ENCODE results near the gene CEBPA. TPM values are rescaled to one million over a fixed set of nuclear protein-coding genes. Genes with fewer than 3 reads are reported as not detected.

The CEBPA gene
- total and polyA plus RNA-seq, 2 experiments from 2014 or later: 103 to 151 TPM

GRCh38 chr19:33348301-33349010 is 46.1 kb upstream of the CEBPA start:
- Histone ChIP-seq H4K20me1 (ENCODE audit: insufficient read depth, poor library complexity, severe bottlenecking) (no peaks in the 10 kb centered on the region), H2AFZ (no peak overlapping the region), H3K9me3 (ENCODE audit: low read depth) (no peaks in the 10 kb centered on the region), H3K4me1 (ENCODE audit: insufficient read depth) (no peaks in the 10 kb centered on the region), H3K4me2 (no peak overlapping the region), H3K36me3 (replicated peaks; ENCODE audit: insufficient read depth, low read depth) (no peaks in the 10 kb centered on the region), H3K27ac (peak overlapping the region; percentile 37), H3K4me3 (no peak overlapping the region), H3K79me2 (no peaks in the 10 kb centered on the region), H3K27me3 (peaks cover 4% of the 10 kb centered on the region), H3K9me2 (replicated peaks; ENCODE audit: insufficient read depth) (no peaks in the 10 kb centered on the region)
- WGBS (ENCODE audit: low lambda C conversion rate, missing lambda C conversion rate): 74% methylated on average over 12 of the region's 12 CpGs
- TF ChIP-seq, protein P1, sequence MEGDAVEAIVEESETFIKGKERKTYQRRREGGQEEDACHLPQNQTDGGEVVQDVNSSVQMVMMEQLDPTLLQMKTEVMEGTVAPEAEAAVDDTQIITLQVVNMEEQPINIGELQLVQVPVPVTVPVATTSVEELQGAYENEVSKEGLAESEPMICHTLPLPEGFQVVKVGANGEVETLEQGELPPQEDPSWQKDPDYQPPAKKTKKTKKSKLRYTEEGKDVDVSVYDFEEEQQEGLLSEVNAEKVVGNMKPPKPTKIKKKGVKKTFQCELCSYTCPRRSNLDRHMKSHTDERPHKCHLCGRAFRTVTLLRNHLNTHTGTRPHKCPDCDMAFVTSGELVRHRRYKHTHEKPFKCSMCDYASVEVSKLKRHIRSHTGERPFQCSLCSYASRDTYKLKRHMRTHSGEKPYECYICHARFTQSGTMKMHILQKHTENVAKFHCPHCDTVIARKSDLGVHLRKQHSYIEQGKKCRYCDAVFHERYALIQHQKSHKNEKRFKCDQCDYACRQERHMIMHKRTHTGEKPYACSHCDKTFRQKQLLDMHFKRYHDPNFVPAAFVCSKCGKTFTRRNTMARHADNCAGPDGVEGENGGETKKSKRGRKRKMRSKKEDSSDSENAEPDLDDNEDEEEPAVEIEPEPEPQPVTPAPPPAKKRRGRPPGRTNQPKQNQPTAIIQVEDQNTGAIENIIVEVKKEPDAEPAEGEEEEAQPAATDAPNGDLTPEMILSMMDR (IDR thresholded peaks at IDR 0.05; ENCODE audit: poor library complexity): no peak
- no peak for TF ChIP-seq EZH2 (IDR thresholded peaks at IDR 0.05; ENCODE audit: borderline replicate concordance)
- TF ChIP-seq EZH2phosphoT487 (IDR thresholded peaks at IDR 0.05; ENCODE audit: low read depth, severe bottlenecking, unreplicated experiment): no peak
- DNase-seq (ENCODE audit: low spot score): no peak

GRCh38 chr19:33347300-33347699 is 45.0 kb upstream of the CEBPA start:
- no peak overlapping the region for H3K4me3 ChIP-seq
- TF ChIP-seq EZH2 (IDR thresholded peaks at IDR 0.05; ENCODE audit: borderline replicate concordance) (no peak), EZH2phosphoT487 (IDR thresholded peaks at IDR 0.05; ENCODE audit: low read depth, severe bottlenecking, unreplicated experiment) (no peak)
- TF ChIP-seq, protein P1 (IDR thresholded peaks at IDR 0.05; ENCODE audit: poor library complexity): no peak
- no peaks in the 10 kb centered on the region for H3K9me3 ChIP-seq (ENCODE audit: low read depth)
- no peak for DNase-seq (ENCODE audit: low spot score)
- peaks cover 4% of the 10 kb centered on the region for H3K27me3 ChIP-seq
- H3K27ac ChIP-seq: no peak overlapping the region
- H3K4me2 ChIP-seq: no peak overlapping the region
- WGBS (ENCODE audit: low lambda C conversion rate, missing lambda C conversion rate): 87% methylated on average over 10 of the region's 10 CpGs
- no peaks in the 10 kb centered on the region for H3K9me2 ChIP-seq (replicated peaks; ENCODE audit: insufficient read depth)
- H3K79me2 ChIP-seq: no peaks in the 10 kb centered on the region
- no peak overlapping the region for H2AFZ ChIP-seq
- no peaks in the 10 kb centered on the region for H3K4me1 ChIP-seq (ENCODE audit: insufficient read depth)
- no peaks in the 10 kb centered on the region for H4K20me1 ChIP-seq (ENCODE audit: insufficient read depth, poor library complexity, severe bottlenecking)
- no peaks in the 10 kb centered on the region for H3K36me3 ChIP-seq (replicated peaks; ENCODE audit: insufficient read depth, low read depth)

GRCh38 chr19:33346665-33347064 is 44.3 kb upstream of the CEBPA start:
- Histone ChIP-seq H3K4me3 (no peak overlapping the region), H3K4me1 (ENCODE audit: insufficient read depth) (no peaks in the 10 kb centered on the region), H4K20me1 (ENCODE audit: insufficient read depth, poor library complexity, severe bottlenecking) (no peaks in the 10 kb centered on the region), H3K9me2 (replicated peaks; ENCODE audit: insufficient read depth) (no peaks in the 10 kb centered on the region), H3K36me3 (replicated peaks; ENCODE audit: insufficient read depth, low read depth) (no peaks in the 10 kb centered on the region), H2AFZ (no peak overlapping the region), H3K27ac (no peak overlapping the region), H3K27me3 (peaks cover 4% of the 10 kb centered on the region), H3K79me2 (no peaks in the 10 kb centered on the region), H3K4me2 (no peak overlapping the region), H3K9me3 (ENCODE audit: low read depth) (no peaks in the 10 kb centered on the region)
- TF ChIP-seq EZH2phosphoT487 (IDR thresholded peaks at IDR 0.05; ENCODE audit: low read depth, severe bottlenecking, unreplicated experiment): no peak
- no peak for DNase-seq (ENCODE audit: low spot score)

DNA sequence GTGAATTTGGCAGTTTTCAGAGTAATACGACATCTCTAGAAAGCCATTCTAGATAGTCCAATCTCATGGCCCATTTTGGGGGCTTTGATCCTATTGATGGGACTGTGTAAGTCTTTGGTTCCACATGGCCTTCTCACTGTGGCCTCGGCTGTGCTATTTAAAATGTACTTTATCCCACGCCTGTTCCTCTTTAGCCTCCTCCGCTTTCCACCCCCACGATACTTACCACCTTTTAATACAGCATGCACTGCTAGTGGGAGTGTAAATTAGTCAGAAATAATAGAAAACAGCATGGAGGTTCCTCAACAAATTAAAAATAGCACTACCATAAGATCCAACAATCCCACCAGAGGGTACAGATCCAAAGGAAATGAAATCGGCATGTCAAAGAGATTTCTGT is 42.8 kb upstream of the CEBPA start:
- H3K4me1 ChIP-seq (ENCODE audit: insufficient read depth): no peaks in the 10 kb centered on the region
- 92% methylated on average over 6 of the region's 6 CpGs for WGBS (ENCODE audit: low lambda C conversion rate, missing lambda C conversion rate)
- no peak overlapping the region for H2AFZ ChIP-seq
- H3K79me2 ChIP-seq: no peaks in the 10 kb centered on the region
- H3K9me2 ChIP-seq (replicated peaks; ENCODE audit: insufficient read depth): no peaks in the 10 kb centered on the region
- H3K27ac ChIP-seq: no peak overlapping the region
- H3K9me3 ChIP-seq (ENCODE audit: low read depth): no peaks in the 10 kb centered on the region
- no peaks in the 10 kb centered on the region for H3K36me3 ChIP-seq (replicated peaks; ENCODE audit: insufficient read depth, low read depth)
- TF ChIP-seq, protein P1 (IDR thresholded peaks at IDR 0.05; ENCODE audit: poor library complexity): no peak
- TF ChIP-seq EZH2 (IDR thresholded peaks at IDR 0.05; ENCODE audit: borderline replicate concordance) (no peak), EZH2phosphoT487 (IDR thresholded peaks at IDR 0.05; ENCODE audit: low read depth, severe bottlenecking, unreplicated experiment) (no peak)
- no peak overlapping the region for H3K4me3 ChIP-seq
- no peak overlapping the region for H3K4me2 ChIP-seq
- no peaks in the 10 kb centered on the region for H4K20me1 ChIP-seq (ENCODE audit: insufficient read depth, poor library complexity, severe bottlenecking)
- H3K27me3 ChIP-seq: peaks cover 4% of the 10 kb centered on the region
- no peak for DNase-seq (ENCODE audit: low spot score)

Data from hepatocyte (in vitro differentiated cells).